ENCODE data around the gene KIF7.
A peak's percentile ranks its signal among the peaks of the same experiment; 100 is the strongest.

The KIF7 gene

DNA sequence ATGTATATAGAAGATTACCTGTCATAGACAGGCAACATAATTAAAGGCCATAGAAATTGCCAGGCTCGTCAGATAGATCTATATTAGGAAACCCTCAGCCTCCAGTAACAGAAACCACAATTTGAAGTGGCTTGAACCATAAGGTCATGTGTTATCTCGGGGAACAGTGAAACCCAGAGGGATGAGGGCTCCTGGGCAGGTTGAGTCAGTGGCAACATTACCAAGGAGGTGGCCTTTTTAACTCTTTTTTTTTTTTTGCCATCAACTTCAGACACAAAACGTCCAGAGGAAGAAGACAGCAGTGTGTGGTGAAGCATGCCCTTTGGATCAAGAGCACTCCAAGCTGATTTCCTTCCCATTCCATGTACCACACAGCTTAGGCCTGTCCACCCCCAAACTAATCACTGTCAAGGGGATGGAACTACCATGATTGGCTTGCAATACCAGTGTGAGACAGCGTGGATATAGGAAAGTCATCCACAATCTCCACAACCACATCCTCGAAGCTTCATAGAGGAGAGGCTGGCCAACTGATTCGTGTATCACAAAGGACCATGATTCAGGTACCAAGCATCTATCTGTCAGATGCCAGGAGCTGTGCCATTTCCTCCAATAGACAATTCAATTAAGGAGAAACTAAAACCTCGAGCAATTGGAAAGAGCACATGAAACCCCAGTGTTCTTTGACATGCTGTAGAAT lies 999 bp upstream of the KIF7 start:
- TF ChIP-seq, protein P1, sequence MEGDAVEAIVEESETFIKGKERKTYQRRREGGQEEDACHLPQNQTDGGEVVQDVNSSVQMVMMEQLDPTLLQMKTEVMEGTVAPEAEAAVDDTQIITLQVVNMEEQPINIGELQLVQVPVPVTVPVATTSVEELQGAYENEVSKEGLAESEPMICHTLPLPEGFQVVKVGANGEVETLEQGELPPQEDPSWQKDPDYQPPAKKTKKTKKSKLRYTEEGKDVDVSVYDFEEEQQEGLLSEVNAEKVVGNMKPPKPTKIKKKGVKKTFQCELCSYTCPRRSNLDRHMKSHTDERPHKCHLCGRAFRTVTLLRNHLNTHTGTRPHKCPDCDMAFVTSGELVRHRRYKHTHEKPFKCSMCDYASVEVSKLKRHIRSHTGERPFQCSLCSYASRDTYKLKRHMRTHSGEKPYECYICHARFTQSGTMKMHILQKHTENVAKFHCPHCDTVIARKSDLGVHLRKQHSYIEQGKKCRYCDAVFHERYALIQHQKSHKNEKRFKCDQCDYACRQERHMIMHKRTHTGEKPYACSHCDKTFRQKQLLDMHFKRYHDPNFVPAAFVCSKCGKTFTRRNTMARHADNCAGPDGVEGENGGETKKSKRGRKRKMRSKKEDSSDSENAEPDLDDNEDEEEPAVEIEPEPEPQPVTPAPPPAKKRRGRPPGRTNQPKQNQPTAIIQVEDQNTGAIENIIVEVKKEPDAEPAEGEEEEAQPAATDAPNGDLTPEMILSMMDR (IDR thresholded peaks at IDR 0.05; ENCODE audit: borderline replicate concordance, control extremely low read depth, extremely low read depth, insufficient read depth, missing control alignments), result no peak
- peak; percentile 35 for DNase-seq (ENCODE audit: low spot score)
- in situ Hi-C loops (cut with MboI; ENCODE audit: low sequenced_read_pairs, unreplicated experiment), result no loop called here

GRCh38 chr15:89654301-89654761 lies 936 bp downstream of the KIF7 start:
- in situ Hi-C loops (cut with MboI; ENCODE audit: low sequenced_read_pairs, unreplicated experiment), result no loop called here
- DNase-seq (ENCODE audit: low spot score), result no peak
- TF ChIP-seq, protein P1 (IDR thresholded peaks at IDR 0.05; ENCODE audit: borderline replicate concordance, control extremely low read depth, extremely low read depth, insufficient read depth, missing control alignments), result no peak

DNA sequence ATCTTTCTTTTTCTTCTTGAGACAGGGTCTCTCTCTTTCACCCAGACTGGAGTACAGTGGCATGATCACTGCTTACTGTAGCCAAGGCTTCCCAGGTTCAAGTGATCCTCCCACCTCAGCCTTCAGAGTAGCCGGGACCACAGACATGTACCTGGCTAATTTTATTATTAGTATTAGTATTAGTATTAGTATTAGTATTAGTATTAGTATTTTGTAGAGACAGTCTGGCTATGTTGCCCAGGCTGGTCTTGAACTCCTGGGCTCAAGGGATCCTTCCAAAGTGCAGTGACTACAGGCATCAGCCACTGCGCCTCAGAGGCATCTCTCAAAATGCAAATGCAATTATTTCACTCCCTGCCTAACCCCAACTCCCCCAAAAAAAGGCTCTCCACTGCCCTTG lies 1.7 kb downstream of the KIF7 start:
- in situ Hi-C loops (cut with MboI; ENCODE audit: low sequenced_read_pairs, unreplicated experiment), result no loop called here
- DNase-seq (ENCODE audit: low spot score), result no peak
- TF ChIP-seq, protein P1 (IDR thresholded peaks at IDR 0.05; ENCODE audit: borderline replicate concordance, control extremely low read depth, extremely low read depth, insufficient read depth, missing control alignments), result no peak

- in situ Hi-C loops (cut with MboI; ENCODE audit: low sequenced_read_pairs, unreplicated experiment), result no loop called here
- no peak for DNase-seq (ENCODE audit: low spot score)
- TF ChIP-seq, protein P1 (IDR thresholded peaks at IDR 0.05; ENCODE audit: borderline replicate concordance, control extremely low read depth, extremely low read depth, insufficient read depth, missing control alignments), result no peak
Observed at GRCh38 chr15:89652666-89653065, 2.6 kb downstream of the KIF7 start.

- no peak for DNase-seq (ENCODE audit: low spot score)
- in situ Hi-C loops (cut with MboI; ENCODE audit: low sequenced_read_pairs, unreplicated experiment), result no loop called here
Observed at GRCh38 chr15:89652131-89652530, 3.1 kb downstream of the KIF7 start.

GRCh38 chr15:89649716-89650115 lies 5.6 kb downstream of the KIF7 start:
- in situ Hi-C loops (cut with MboI; ENCODE audit: low sequenced_read_pairs, unreplicated experiment), result no loop called here
- TF ChIP-seq, protein P1 (IDR thresholded peaks at IDR 0.05; ENCODE audit: borderline replicate concordance, control extremely low read depth, extremely low read depth, insufficient read depth, missing control alignments), result no peak
- DNase-seq (ENCODE audit: low spot score), result no peak

More at GRCh38 chr15:89652131-89652530, 3.1 kb downstream of the KIF7 start:
- TF ChIP-seq, protein P1 (IDR thresholded peaks at IDR 0.05; ENCODE audit: borderline replicate concordance, control extremely low read depth, extremely low read depth, insufficient read depth, missing control alignments), result no peak

Measured in GM13976 (cell line).